Measurements from ENCODE around the gene RCSD1. TPM values are rescaled to one million over a fixed set of nuclear protein-coding genes. Genes with fewer than 3 reads are reported as not detected.

RCSD1 gene
- total and polyA plus RNA-seq, 2 of the 13 experiments (the other 11 are each of a cell fraction or from before 2014, with no cell fraction given): not detected

DNA sequence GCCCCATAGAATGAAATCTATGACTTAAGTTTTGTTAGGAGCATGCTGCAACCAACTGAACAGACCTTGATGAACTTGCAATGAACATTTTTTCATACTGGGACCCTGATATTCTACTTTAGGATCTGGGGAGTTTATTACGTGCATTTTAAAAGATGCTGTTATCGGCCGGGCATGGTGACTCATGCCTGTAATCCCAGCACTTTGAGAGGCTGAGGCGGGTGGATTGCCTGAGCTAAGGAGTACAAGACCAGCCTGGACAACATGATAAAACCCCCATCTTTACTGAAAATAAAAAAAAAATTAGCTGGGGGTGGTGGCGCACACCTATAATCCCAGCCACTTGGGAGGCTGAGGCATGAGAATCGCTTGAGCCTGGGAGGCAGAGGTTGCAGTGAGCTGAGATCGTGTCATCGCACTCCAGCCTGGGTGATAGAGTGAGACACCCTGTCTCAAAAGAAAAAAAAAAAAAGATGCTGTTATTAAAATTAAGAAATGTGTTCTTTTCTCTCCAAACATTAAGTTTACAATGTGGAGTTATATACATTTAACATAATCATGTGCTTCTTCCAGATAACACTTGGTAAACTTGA lies 98.9 kb downstream of the RCSD1 start:
- H3K9me3 ChIP-seq (ENCODE audit: low read length): no peaks in the 10 kb centered on the region
- H3K27ac ChIP-seq (ENCODE audit: extremely low read length, insufficient read depth, low read length): no peak overlapping the region
- H3K9ac ChIP-seq (ENCODE audit: insufficient read depth, low read depth, low read length): no peak overlapping the region
- ATAC-seq: no peak
- intact Hi-C loops (cut with micrococcal nuclease; ENCODE audit: unreplicated experiment) (no loop called here), in situ Hi-C loops (cut with HindIII; ENCODE audit: extremely low pct_ligation_motif_present, low pct_unique_long_range_greater_than_20kb) (no loop called here)
- FAIRE-seq: no peak
- H3K36me3 ChIP-seq (replicated peaks in 1 of 2; ENCODE audit: control insufficient read depth in 1 of 2, insufficient read depth in 2 of 2, low read length in 2 of 2): peaks cover 1 to 11% of the 10 kb centered on the region in 2 experiments; a peak in 3 of 5 replicates
- CTCF ChIA-PET (ENCODE audit: low intra/inter-chr PET ratio, low total read pairs): no interaction called here
- peaks cover 39% of the 10 kb centered on the region for H3K4me1 ChIP-seq (ENCODE audit: insufficient read depth, low read length)
- WGBS (ENCODE audit: low lambda C conversion rate): 97% methylated on average over 8 of the region's 8 CpGs
- BruUV-seq (replicated peaks): no TSS peak
- H2AFZ ChIP-seq (ENCODE audit: low read length): no peak overlapping the region
- H3K27me3 ChIP-seq (ENCODE audit: control insufficient read depth in 1 of 2, insufficient read depth in 2 of 2, low read length in 2 of 2): no peaks in the 10 kb centered on the region
- H3K79me2 ChIP-seq (ENCODE audit: insufficient read depth, low read length): peaks cover 57% of the 10 kb centered on the region
- POLR2A ChIA-PET: no interaction called here
- no peak overlapping the region for H3K4me3 ChIP-seq (replicated peaks in 1 of 3; ENCODE audit: insufficient read depth in 1 of 3, low read depth in 2 of 3, low read length in 3 of 3)
- TF ChIP-seq GPN1 (CRISPR knock-in tag; IDR thresholded peaks at IDR 0.05; ENCODE audit: borderline replicate concordance) (no peak), ZNF546 (CRISPR knock-in tag; conservative IDR thresholded peaks at IDR 0.05) (no peak), JUNB (CRISPR knock-in tag; IDR thresholded peaks at IDR 0.05; ENCODE audit: borderline replicate concordance) (no peak), ZNF672 (CRISPR knock-in tag; IDR thresholded peaks at IDR 0.05) (no peak), SETDB1 (CRISPR knock-in tag; IDR thresholded peaks at IDR 0.05; ENCODE audit: borderline replicate concordance) (no peak), IKZF1 (IDR thresholded peaks at IDR 0.05) (no peak), DR1 (CRISPR knock-in tag; IDR thresholded peaks at IDR 0.05) (no peak), ATF7 (IDR thresholded peaks at IDR 0.05) (no peak), ATF7 (CRISPR knock-in tag; IDR thresholded peaks at IDR 0.05) (no peak)
- TF ChIP-seq, protein P1, sequence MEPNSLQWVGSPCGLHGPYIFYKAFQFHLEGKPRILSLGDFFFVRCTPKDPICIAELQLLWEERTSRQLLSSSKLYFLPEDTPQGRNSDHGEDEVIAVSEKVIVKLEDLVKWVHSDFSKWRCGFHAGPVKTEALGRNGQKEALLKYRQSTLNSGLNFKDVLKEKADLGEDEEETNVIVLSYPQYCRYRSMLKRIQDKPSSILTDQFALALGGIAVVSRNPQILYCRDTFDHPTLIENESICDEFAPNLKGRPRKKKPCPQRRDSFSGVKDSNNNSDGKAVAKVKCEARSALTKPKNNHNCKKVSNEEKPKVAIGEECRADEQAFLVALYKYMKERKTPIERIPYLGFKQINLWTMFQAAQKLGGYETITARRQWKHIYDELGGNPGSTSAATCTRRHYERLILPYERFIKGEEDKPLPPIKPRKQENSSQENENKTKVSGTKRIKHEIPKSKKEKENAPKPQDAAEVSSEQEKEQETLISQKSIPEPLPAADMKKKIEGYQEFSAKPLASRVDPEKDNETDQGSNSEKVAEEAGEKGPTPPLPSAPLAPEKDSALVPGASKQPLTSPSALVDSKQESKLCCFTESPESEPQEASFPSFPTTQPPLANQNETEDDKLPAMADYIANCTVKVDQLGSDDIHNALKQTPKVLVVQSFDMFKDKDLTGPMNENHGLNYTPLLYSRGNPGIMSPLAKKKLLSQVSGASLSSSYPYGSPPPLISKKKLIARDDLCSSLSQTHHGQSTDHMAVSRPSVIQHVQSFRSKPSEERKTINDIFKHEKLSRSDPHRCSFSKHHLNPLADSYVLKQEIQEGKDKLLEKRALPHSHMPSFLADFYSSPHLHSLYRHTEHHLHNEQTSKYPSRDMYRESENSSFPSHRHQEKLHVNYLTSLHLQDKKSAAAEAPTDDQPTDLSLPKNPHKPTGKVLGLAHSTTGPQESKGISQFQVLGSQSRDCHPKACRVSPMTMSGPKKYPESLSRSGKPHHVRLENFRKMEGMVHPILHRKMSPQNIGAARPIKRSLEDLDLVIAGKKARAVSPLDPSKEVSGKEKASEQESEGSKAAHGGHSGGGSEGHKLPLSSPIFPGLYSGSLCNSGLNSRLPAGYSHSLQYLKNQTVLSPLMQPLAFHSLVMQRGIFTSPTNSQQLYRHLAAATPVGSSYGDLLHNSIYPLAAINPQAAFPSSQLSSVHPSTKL (CRISPR knock-in tag; IDR thresholded peaks at IDR 0.05): no peak
- TF ChIP-seq, protein P2, sequence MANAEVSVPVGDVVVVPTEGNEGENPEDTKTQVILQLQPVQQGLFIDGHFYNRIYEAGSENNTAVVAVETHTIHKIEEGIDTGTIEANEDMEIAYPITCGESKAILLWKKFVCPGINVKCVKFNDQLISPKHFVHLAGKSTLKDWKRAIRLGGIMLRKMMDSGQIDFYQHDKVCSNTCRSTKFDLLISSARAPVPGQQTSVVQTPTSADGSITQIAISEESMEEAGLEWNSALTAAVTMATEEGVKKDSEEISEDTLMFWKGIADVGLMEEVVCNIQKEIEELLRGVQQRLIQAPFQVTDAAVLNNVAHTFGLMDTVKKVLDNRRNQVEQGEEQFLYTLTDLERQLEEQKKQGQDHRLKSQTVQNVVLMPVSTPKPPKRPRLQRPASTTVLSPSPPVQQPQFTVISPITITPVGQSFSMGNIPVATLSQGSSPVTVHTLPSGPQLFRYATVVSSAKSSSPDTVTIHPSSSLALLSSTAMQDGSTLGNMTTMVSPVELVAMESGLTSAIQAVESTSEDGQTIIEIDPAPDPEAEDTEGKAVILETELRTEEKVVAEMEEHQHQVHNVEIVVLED (CRISPR knock-in tag; IDR thresholded peaks at IDR 0.05; ENCODE audit: borderline replicate concordance): no peak
- H3K4me2 ChIP-seq (ENCODE audit: low read depth, low read length): no peak overlapping the region
- no peak for DNase-seq (ENCODE audit: low spot score)
- peaks cover under 1% of the 10 kb centered on the region for H4K20me1 ChIP-seq (ENCODE audit: insufficient read depth, low read length)
